ENCODE data around the gene NAXE.
"Not testable (repeated sequence)": the region's sequence is repeated elsewhere in the genome, so short reads cannot be mapped to it uniquely, and the experiment has no call there.

NAXE gene

DNA sequence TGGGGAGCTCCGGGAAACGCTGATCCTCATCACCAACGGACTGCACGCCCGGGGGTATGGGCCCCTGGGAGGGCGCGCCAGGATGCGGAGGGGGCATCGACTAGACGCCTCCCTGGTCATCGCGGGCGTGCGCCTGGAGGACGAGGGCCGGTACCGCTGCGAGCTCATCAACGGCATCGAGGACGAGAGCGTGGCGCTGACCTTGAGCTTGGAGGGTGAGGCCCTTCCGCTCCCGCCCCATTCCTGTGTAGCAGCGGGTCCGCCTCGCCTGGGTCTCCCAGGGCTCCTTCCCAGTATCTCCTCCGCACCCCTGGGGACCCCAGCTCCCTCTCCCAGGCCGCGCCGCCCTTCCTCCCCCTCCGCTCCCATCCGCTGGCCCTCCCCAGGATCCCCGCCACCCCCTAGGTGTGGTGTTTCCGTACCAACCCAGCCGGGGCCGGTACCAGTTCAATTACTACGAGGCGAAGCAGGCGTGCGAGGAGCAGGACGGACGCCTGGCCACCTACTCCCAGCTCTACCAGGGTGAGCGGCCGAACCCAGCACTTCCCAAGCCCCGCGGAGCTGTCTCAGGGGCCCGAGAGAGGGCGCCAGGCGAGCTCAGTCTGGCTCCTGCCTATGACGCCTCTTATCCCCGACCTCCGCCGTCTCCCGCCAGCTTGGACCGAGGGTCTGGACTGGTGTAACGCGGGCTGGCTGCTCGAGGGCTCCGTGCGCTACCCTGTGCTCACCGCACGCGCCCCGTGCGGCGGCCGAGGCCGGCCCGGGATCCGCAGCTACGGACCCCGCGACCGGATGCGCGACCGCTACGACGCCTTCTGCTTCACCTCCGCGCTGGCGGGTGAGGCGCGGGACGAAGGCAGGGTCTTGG is 32.6 kb downstream of the NAXE start:
- DNase-seq, result peak in 3 of 6 experiments; percentile 16 to 41 (median 31)

DNA sequence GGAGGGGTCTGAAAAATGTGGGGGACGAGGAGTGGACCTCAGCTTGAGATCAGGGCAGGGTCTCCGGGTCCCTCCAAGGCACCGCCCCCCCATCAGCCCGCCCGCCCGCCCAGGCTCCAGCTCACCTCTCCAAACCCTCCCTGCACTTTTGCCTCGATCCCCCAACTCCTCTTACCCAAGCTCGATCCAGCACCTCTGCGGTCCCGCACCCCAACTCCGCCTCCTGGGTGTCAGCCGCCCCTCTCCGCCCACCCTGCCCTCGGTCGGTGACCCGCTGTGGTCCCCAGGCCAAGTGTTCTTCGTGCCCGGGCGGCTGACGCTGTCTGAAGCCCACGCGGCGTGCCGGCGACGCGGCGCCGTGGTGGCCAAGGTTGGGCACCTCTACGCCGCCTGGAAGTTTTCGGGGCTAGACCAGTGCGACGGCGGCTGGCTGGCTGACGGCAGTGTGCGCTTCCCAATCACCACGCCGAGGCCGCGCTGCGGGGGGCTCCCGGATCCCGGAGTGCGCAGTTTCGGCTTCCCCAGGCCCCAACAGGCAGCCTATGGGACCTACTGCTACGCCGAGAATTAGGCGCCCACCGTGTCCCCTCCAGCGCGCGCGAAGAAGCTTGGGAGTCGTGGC is 33.3 kb downstream of the NAXE start:
- peak in 2 of 6 experiments; percentile 26 to 31 for DNase-seq

DNA sequence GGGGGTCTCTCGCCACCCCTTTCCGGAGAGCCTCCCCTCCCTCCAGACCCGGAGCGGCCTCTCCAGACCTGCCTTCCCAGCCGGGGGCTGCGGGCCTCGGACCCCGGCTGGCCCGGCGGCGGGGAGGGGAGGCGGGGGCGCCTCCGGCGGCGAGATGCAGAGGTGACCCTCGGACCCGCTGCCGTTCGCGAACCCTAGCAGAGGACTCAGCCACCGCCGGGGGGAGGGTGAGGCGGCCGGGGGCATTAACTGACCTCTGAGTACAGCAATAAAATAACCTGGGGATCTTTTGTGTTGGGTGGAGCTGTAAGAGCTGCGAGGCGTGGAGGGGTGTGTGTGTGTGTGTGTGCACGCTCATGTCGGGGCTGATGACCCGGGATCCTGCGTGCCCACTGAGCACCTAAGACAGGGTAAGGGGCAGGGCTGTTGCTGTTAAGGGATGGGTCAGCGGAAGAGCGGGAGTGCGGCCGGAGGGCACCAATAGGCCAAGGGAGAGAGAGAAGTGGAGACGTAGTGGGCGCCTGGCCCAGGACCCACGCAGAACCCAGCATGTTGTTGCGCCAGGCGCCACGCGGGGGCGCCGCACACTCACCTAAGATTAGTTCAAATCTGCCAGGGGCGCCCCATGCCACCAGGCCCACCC is 34.0 kb downstream of the NAXE start:
- DNase-seq, result peak; percentile 19 to 77 (median 68)

DNA sequence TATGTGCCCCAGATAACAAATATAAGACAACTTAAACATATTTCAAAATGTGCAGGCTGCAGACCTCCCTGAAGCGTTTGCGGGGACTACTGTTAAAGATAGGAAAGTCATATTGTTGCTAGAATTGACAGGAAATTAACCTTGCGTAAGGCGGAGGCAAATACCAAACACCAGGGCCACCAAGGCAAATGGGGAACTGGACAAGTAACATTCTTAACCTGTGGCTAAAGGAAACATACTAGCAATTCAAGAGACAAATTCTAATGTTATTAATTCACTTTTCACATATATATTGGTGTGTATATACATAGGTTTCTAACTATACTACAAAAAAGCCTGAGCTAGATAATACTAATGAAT is 34.5 kb downstream of the NAXE start:
- DNase-seq, result no peak

DNA sequence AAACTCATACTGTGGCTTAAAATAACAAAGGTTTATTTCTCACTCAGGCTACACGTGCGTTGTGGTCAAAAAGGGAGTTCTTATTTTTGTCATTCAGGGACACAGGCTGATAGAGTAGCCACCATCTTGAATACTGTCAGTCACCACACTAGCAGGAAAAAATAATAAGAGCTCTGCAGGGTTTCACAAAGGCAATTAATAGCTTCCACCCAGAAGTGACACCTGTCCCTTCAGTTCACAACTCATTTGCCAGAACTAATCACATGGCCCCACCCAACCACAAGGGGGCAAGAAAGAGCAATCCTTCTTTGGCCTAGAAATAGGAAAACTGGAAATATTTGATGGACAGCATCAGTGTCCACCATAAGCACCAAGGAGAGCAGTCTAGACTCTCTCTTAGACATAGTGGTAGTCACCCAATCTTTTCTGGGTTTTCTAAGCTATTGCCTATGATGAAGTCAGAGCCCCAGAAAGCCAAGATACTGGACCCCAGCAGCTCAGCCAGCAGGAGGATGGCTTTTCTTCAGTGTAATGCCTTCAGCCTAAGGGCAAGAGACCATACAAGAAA is 35.8 kb downstream of the NAXE start:
- peak in 5 of 6 experiments; percentile 5 to 30 (median 18) for DNase-seq

DNA sequence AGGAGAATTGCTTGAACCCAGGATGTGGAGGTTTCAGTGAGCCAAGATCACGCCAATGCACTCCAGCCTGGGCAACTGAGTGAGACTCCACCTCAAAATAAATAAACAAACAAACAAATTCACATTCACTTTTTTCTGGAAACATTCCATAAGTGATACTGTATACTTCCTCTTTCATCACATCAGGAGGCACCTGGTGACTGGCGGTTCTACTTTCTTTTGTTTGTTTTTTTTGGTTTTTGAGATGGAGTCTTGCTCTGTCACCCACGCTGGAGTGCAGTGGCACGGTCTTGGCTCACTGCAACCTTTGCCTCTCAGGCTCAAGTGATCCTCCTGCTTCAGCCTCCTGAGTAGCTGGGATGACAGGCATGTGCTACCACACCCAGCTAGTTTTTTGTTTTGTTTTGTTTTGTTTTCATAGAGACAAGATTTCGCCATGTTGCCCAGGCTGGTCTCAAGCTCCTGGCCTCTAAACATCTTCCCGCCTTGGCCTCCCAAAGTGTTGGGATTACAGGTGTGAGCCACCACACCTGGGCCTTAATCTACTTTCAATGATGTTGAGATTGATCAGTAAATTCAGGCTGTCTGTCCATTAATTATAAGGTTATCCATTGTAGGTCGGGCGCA is 38.4 kb downstream of the NAXE start:
- DNase-seq, result no peak

DNA sequence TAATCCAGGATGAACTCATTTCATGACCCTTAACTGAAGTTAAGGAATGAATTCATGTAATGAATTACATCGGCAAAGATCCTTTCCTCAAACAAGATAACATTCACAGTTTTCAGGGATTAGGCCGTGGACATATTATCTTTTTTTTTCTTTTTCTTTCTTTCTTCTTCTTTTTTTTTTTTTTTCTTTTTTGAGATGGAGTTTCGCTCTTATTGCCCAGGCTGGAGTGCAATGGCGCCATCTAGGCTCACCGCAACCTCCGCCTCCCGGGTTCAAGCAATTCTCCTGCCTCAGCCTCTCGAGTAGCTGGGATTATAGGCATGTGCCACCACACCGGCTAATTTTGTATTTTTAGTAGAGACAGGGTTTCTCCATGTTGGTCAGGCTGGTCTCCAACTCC is 39.6 kb downstream of the NAXE start:
- DNase-seq, result not testable (repeated sequence)

DNA sequence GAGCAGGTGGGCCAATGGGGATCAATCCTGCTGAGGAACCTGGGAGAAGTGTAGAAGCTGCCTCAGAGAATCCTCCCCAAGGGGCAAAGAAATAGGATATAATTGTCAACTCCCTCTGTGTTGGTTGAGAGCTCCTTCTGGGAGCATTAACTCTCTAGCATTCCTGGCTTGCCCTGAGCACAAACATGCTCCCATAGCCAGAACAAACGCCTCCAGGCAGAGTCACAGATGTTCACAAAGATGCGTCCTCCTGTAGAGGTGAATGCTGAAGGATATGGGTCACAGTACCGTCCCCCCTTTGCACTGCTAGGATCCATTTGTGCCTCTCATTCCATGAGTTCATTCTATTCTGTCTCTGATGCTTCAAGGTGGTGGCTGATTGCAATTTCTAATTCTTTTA is 40.8 kb downstream of the NAXE start:
- no peak for DNase-seq

DNA sequence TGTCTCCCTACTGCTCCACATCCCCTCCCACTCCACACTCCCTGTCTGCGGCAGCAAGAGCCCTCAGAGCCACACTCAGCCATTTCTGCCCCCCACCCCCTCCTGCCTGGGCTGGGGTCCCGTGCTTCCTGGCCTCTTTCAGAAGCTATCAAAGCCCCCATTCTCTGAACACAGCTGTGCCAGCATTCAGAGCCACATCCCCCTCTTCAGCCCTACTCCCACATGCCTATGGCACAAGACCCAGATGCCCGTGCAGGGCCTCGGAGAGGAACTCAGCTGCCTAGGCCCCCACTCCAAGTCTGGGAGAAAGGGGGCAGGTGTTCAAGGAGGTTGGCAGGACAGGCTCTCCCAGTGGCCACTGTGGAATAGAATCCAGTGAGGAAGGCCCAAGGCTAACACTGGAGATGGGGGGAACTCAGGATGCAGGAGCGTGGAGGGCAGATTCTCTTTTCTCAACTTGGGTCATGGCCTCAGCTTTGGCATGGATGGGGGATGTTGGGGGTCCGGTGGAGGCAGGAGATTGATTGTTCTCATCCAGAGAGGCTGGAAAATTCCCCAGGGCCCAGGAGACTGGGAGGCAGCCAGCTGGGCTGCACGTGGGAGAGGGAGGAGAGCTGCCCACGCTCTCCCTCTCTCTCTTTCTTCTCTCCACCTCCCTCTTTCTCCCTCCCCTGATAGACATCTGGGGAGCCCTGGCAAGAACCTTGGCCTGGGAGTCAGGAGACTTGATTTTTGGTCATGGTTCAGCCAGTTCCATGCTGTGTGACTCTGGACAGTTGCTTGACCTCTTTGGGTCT is 46.8 kb downstream of the NAXE start:
- no peak for DNase-seq

DNA sequence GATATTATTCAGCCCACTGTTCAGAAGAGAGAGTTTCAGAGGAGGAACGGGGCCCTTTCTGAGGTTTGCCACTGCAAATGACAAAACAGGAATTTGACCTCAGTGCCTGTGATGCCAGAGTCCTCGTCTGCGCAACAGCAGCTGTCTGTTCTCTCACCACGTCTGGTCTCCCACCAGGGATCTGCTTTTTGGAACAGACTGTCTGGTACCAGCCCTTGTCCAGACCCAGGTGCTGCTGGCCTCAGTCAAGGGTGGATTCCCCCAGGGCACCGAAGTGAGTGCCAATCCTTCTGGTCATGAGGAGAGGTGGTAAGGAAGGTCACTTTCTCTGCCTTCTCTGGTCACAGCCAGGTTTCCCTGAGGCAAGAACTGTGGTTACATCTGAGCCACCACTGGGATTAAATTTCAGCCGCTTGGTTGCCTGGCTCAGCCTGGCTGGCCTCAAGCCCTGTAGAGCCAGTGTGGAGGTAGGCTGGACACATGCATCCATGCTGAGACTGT is 48.1 kb downstream of the NAXE start:
- DNase-seq, result no peak

DNA sequence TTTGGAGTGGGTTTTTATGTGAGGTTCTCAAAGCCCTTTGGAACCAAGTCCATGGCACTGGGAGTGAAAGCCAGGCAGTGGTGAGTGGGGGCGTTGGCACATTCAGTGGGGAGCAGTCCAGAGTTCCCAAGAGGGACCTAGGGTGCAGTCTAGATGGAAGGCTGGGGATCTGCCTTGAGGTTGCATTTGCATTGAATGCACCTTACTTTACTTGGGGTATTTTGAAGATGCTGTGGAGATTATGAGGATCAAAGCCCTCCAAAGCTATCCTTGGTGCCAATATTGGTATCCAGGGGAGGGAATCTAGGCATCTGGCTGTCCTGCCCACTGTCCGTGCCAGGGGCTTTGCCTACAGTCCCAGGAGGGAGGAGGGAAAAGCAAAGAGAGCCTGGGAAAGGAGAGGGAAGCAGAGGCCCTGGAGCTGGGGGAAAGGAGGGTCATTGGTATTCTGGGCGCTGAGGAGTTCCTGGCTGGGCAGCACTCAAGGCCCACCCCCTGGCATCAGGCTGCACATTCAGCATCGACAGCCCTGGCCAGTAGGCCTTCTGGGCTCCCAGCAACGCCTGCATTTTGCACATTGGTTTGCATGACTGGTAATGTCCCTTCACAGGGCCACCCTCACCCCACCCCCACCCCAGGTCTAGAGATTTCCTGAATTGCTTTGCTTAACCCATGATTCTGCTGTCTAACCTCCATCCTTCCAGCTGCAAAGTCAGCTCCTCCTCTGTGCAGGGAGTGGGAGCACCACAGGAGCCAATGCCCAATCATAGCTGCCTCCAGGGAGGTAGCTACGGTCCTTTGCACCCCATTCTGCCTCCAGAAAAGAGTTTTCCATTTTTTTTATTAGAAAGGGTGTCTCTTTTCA is 49.5 kb downstream of the NAXE start:
- no peak for DNase-seq

DNA sequence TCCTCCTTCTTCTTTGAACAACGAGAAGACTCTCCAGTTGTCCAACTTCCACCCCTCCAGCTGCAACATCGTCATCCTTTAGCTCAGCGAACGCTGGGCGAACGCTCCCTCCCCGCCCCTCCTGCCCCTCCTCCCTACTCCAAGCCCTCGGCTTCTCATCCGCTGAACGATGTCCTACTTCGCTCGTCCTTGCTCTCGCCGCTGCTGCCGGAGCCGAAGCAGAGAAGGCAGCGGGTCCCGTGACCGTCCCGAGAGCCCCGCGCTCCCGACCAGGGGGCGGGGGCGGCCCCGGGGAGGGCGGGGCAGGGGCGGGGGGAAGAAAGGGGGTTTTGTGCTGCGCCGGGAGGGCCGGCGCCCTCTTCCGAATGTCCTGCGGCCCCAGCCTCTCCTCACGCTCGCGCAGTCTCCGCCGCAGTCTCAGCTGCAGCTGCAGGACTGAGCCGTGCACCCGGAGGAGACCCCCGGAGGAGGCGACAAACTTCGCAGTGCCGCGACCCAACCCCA is 50.2 kb downstream of the NAXE start, which contains the start of gene BCAN:
TSS of gene BCAN (plus strand) at position 357 of the 504 bp plus-strand sequence. CDS start 3,938 bp downstream, outside the sequence.
- peak in 3 of 6 experiments; percentile 17 to 28 (median 18) for DNase-seq

DNA sequence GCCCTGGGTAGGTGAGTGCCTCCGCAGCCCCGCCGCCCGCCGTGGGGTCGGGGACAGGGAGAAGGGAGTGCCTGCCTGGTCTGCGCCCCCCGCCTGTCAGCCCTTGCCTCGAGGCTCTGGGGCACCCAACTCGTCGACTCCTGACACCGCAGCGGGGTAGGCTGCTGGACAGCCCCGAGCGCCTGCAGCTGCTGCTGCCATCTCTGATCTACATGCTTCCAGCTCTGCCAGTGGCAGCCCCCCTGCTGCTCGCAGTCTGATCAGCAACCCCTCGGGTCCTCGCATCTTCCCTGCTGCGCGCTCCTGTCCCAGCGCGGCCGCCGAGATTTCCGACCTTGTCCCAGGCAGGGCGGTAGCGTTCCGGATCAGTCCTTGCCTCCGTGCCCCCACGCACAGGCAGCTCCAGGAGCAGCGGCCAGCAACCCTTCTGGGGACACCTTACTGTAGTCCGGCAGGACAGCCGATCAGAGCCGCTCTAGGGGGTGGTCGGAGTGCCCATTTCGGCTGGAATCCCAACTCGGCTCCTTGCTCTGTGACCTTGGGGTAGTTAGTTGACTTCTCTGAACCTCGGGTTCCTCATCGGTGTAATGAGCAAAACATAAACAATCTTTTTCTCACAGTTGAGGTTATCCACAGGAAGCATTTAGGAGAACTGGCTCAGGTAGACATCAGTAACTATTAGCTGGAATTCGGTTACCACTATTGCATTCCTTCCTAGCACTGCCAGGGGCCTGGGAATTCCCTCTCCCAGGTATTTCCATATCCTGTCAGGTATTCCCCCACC is 50.9 kb downstream of the NAXE start:
- DNase-seq, result peak in 1 of 6 experiments; percentile 21

DNA sequence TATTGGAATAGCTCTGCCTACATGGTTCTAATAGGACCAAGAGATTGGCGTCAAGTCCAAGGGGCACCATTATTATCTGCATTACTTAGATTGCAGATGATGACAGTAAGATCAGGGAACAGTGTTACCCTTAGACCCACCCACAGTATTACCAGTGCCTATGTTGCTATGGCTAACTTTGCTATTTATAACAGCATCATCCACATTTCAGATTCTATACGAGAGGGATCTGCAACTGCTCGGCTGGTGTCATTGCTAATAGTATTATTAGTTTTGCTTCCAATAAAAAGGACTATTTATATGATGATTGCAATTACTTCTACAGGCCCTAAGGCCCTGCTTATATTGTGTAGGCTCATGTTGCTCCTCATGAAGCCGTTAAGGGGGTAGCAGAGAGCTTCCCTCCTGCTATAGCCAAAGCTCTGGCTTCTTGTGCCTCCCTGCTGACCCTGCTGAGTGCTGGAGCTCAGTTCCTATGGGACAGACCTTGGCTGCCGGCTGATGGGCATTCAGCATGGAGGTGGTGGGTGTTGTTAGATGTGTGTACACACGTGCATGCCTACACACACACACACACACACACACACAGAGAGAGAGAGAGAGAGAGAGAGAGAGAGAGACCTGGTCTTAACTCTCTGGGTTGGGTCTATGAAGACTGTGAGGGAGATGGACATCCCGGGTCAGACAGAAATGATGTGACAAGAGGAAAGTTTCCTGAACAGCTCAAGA is 51.6 kb downstream of the NAXE start:
- DNase-seq, result no peak

DNA sequence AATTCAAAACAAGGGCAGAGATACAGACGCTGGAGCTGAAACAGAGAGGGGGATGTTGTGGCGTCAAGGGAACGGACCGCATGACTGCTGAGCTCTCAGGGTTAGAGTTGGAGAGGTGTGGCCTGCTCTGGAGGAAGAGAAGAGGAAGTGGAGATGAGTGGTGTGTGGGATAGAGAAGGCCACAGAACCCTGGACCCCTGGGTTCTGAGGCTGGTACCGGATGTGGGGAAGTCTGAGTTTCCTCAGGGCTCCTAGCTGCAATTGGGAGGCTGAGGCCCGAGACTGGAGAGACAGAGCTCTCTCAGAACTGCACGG is 52.2 kb downstream of the NAXE start:
- peak in 3 of 6 experiments; percentile 31 to 39 (median 35) for DNase-seq

Data from stimulated activated naive CD4-positive, alpha-beta T cell (primary cell).